Sigmoid colon (tissue), 7 donors: ENCODE data around the gene RXRA. TPM values are rescaled to one million over a fixed set of nuclear protein-coding genes. Genes with fewer than 3 reads are reported as not detected.

Source experiments
- DNase-seq: peaks from one replicate; pipeline ENCODE4 v3.0.0-alpha.2; 2019
- H3K27ac ChIP-seq, 4 donors: fragments of 200-600 bp; sonication (generic); one replicate each; pipeline ENCODE4 v1.5.1; 2016 to 2019; ENCODE audit warnings: mild to moderate bottlenecking in 1 of 4
- H3K27me3 ChIP-seq, 3 donors: fragments of 200-600 bp; sonication (generic); one replicate each; pipeline ENCODE4 v1.5.1; 2019; ENCODE audit warnings: mild to moderate bottlenecking in 1 of 3
- H3K36me3 ChIP-seq, 4 donors: fragments of 200-600 bp; sonication (generic); one replicate each; pipeline ENCODE4 v1.5.1; 2016 to 2019
- H3K4me1 ChIP-seq, 4 donors: fragments of 200-600 bp; sonication (generic); one replicate each; pipeline ENCODE4 v1.5.1; 2017 to 2019
- H3K4me3 ChIP-seq, 4 donors: fragments of 200-600 bp; sonication (generic); one replicate each; pipeline ENCODE4 v1.5.1; 2017 to 2019; ENCODE audit warnings: mild to moderate bottlenecking in 2 of 4, moderate library complexity in 1 of 4
- H3K9me3 ChIP-seq, 4 donors: fragments of 200-600 bp in 3 of 4; sonication (generic) in 3 of 4; one replicate each; pipeline versions ENCODE4 v1.5.1 to v1.6.1; 2013 to 2019
- EP300 ChIP-seq, 4 donors: sonication (generic); formaldehyde crosslinking; IDR thresholded peaks; one replicate each; pipeline ENCODE4 v1.6.1; 2017; ENCODE audit warnings: antibody characterized with exemption in 4 of 4
- POLR2A ChIP-seq, 2 donors: fragments of 450-650 bp; IDR thresholded peaks; one replicate each; pipeline ENCODE4 v1.6.1; 2016; ENCODE audit warnings: antibody characterized with exemption in 2 of 2, mild to moderate bottlenecking in 2 of 2, moderate library complexity in 2 of 2
- POLR2AphosphoS5 ChIP-seq, 4 donors: sonication (generic); formaldehyde crosslinking; IDR thresholded peaks; one replicate each; pipeline ENCODE4 v1.6.1; 2017; ENCODE audit warnings: antibody characterized with exemption in 4 of 4
- WGBS, 2 donors: extraction: QIAGEN DNeasy Blood & Tissue Kit; methylation state at CpG; one replicate each; pipeline ENCODE4 v1.1.7; 2013; 5-methylcytosine and 5-hydroxymethylcytosine counted together
- intact Hi-C: fragments of 100-400 bp; cut with DNase I; formaldehyde crosslinking; loops from one replicate; pipeline ENCODE4 v1.15.1; 2023
- polyA plus RNA-seq, 3 donors: library from polyadenylated mRNA; stranded (reverse); fragments of 200-250 nt; gene quantifications; one replicate each; pipeline ENCODE4 v1.2.3, GENCODE V29; 2013
- total RNA-seq, 4 donors: library from RNA; depleted of rRNA; stranded (reverse); fragments of >200 nt; gene quantifications; one replicate each; pipeline ENCODE4 v1.1.0, GENCODE V29; 2016
- TF ChIP-seq, protein P1 (sequence below), 4 experiments: fragments of 450-650 bp in 3 of 4; fragments of 200-600 bp in 1 of 4; IDR thresholded peaks; one replicate each; pipeline ENCODE4 v1.5.1; 2016 to 2019; ENCODE audit warnings: antibody characterized with exemption in 4 of 4, mild to moderate bottlenecking in 3 of 4, moderate library complexity in 2 of 4
- donor health status: healthy with polysubstance abuse.
- donor health status: Bipolar disorder and iron deficiency.
- donor health status: healthy.

The RXRA gene
- total and polyA plus RNA-seq, 7 donors: 26.7 to 50.8 (median 35.7) TPM

DNA sequence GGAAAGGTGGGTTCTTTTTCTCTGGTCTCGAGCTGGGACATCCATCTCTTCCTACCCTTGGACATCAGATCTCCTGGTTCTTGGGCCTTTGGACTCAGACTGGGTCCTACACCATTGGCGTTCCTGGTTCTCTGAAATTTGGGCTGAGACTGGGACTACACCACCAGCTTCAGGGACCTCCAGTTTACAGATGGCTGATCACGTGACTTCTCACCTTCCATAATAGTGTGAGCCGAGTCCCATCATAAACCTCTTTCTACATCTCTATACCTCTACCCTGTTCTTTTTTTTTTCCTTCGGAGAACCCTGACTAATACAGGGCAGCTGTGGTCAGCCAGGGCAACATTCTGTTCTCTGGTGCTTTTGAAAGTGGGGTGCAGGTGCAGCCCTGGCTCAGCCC lies 27.2 kb upstream of the RXRA start:
- TF ChIP-seq EP300 (IDR thresholded peaks at IDR 0.05) (no peak), POLR2A (IDR thresholded peaks at IDR 0.05) (no peak), POLR2AphosphoS5 (IDR thresholded peaks at IDR 0.05) (no peak)
- TF ChIP-seq, protein P1, sequence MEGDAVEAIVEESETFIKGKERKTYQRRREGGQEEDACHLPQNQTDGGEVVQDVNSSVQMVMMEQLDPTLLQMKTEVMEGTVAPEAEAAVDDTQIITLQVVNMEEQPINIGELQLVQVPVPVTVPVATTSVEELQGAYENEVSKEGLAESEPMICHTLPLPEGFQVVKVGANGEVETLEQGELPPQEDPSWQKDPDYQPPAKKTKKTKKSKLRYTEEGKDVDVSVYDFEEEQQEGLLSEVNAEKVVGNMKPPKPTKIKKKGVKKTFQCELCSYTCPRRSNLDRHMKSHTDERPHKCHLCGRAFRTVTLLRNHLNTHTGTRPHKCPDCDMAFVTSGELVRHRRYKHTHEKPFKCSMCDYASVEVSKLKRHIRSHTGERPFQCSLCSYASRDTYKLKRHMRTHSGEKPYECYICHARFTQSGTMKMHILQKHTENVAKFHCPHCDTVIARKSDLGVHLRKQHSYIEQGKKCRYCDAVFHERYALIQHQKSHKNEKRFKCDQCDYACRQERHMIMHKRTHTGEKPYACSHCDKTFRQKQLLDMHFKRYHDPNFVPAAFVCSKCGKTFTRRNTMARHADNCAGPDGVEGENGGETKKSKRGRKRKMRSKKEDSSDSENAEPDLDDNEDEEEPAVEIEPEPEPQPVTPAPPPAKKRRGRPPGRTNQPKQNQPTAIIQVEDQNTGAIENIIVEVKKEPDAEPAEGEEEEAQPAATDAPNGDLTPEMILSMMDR (IDR thresholded peaks at IDR 0.05): no peak
- H3K4me3 ChIP-seq: no peak overlapping the region
- no peaks in the 10 kb centered on the region for H3K27me3 ChIP-seq
- no peak overlapping the region for H3K27ac ChIP-seq
- DNase-seq: no peak
- peaks cover 0 to 4% (median 1%) of the 10 kb centered on the region in 4 donors for H3K4me1 ChIP-seq
- no peaks in the 10 kb centered on the region for H3K36me3 ChIP-seq
- intact Hi-C loops: no loop called here
- 90% methylated on average over 5 of the region's 5 CpGs for WGBS, 2 donors
- H3K9me3 ChIP-seq: no peaks in the 10 kb centered on the region

DNA sequence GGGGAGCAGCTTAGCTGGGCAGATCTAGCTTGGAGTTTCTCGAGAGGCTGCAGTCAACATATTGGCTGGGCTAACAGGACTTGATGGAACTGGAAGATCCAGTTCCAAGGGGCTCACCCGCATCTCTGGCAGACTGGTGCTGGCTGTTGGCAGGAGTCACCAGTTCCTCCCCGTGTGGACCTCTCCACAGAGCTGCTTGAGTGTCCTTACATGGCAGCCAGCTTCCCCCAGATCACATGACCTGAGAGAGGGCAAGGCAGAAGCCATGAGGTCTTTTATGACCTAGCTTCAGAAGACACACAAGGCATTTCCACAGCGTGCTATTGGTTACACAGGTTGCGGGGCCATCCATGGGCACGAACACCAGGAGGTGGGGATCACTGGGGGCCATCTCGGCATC lies 26.4 kb upstream of the RXRA start:
- Histone ChIP-seq H3K4me1 (no peaks in the 10 kb centered on the region), H3K27me3 (no peaks in the 10 kb centered on the region), H3K27ac (no peak overlapping the region), H3K9me3 (no peaks in the 10 kb centered on the region), H3K36me3 (no peaks in the 10 kb centered on the region), H3K4me3 (no peak overlapping the region)
- WGBS, 2 donors: 58 to 81% methylated on average over 7 of the region's 7 CpGs
- intact Hi-C loops: no loop called here
- TF ChIP-seq, protein P1 (IDR thresholded peaks at IDR 0.05): no peak
- TF ChIP-seq POLR2A (IDR thresholded peaks at IDR 0.05): no peak
- no peak for TF ChIP-seq EP300 (IDR thresholded peaks at IDR 0.05)
- TF ChIP-seq POLR2AphosphoS5 (IDR thresholded peaks at IDR 0.05): no peak
- no peak for DNase-seq

DNA sequence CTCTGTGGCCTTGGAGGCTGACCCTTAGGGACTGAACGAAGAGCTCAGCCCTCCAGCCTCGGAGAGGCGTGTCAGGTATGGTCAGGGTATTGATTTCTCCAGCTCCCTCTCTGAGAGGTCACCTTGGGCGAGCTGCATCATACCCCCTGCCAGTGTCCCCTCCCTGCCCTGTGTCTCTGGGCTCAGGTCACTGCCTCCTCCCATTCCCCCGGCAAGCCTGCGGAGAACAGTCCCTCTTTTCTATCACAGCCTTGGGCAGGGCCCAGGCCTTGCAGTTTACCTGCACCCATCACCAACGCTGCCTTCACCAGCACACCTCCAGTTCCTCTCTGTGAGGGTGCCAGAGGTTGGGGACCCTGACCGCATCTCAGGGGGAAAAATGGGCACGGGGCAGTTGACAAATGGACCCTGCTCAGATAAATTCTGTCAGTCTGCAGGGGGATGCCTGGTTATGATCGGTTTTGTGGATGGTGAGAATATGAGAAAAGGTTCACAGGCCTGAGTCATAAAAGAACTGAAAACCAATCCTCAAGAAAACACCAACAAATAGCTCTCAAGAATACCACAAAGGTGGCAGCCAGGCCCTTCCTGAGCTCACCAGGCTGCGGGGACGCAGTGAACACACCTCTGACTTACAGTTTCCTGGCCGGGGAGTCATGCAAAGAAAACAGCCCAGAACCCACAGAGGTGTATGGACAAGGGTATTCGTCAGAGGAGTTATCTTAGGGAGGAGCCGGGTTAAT lies 24.7 kb upstream of the RXRA start:
- no peak for DNase-seq
- WGBS, 2 donors: 72 to 73% methylated on average over 15 of the region's 15 CpGs
- no peaks in the 10 kb centered on the region for H3K4me1 ChIP-seq
- H3K9me3 ChIP-seq: no peaks in the 10 kb centered on the region
- no peak overlapping the region for H3K4me3 ChIP-seq
- H3K27me3 ChIP-seq: no peaks in the 10 kb centered on the region
- H3K27ac ChIP-seq: no peak overlapping the region
- TF ChIP-seq EP300 (IDR thresholded peaks at IDR 0.05): no peak
- TF ChIP-seq, protein P1 (IDR thresholded peaks at IDR 0.05): no peak
- TF ChIP-seq POLR2AphosphoS5 (IDR thresholded peaks at IDR 0.05): no peak
- TF ChIP-seq POLR2A (IDR thresholded peaks at IDR 0.05): no peak
- intact Hi-C loops: no loop called here
- no peaks in the 10 kb centered on the region for H3K36me3 ChIP-seq

DNA sequence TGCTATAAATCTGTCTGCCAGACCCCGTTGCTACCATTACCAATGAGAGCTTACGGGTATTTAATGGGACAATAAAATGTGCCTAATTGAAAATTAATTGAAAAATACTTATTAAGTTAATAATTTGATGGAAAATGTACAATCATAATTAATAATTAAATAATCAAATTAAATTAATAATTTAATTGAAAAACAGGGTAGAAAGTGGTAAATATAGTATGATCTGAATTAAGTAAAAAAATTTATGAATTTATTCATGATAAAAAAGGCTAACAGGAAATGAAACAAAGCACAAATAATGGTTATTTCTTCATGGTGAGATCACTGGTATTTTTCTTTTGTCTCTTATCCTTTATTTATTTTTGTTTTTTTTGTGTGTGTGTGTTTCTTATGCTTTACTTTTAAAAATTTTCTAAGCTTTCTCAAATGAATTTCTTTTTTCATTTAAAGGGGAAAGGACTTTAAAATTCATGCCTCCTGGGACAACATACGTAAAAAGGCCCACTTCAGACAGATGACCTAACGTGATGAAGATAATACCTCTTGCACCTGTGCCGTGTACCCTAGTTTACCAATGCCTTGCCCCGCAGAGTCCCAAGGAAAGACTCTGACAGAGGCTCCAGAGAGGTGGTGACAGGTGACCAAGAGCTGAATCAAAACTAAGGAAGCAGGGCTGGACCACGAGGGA lies 24.0 kb upstream of the RXRA start:
- no peak for TF ChIP-seq EP300 (IDR thresholded peaks at IDR 0.05)
- TF ChIP-seq, protein P1 (IDR thresholded peaks at IDR 0.05): no peak
- TF ChIP-seq POLR2AphosphoS5 (IDR thresholded peaks at IDR 0.05): no peak
- TF ChIP-seq POLR2A (IDR thresholded peaks at IDR 0.05): no peak
- no peaks in the 10 kb centered on the region for H3K4me1 ChIP-seq
- no peaks in the 10 kb centered on the region for H3K9me3 ChIP-seq
- H3K4me3 ChIP-seq: no peak overlapping the region
- H3K27ac ChIP-seq: no peak overlapping the region
- no peaks in the 10 kb centered on the region for H3K36me3 ChIP-seq
- H3K27me3 ChIP-seq: no peaks in the 10 kb centered on the region
- DNase-seq: no peak
- WGBS, 2 donors: 78 to 85% methylated on average over 7 of the region's 7 CpGs
- intact Hi-C loops: no loop called here
